ENCODE measurements around the gene MUC4.
"Not testable (repeated sequence)": the region's sequence is repeated elsewhere in the genome, so short reads cannot be mapped to it uniquely, and the experiment has no call there.

MUC4 gene

GRCh38 chr3:195835791-195836190, 24.1 kb upstream of the MUC4 start:
- no peak for DNase-seq (ENCODE audit: low read depth)

DNA sequence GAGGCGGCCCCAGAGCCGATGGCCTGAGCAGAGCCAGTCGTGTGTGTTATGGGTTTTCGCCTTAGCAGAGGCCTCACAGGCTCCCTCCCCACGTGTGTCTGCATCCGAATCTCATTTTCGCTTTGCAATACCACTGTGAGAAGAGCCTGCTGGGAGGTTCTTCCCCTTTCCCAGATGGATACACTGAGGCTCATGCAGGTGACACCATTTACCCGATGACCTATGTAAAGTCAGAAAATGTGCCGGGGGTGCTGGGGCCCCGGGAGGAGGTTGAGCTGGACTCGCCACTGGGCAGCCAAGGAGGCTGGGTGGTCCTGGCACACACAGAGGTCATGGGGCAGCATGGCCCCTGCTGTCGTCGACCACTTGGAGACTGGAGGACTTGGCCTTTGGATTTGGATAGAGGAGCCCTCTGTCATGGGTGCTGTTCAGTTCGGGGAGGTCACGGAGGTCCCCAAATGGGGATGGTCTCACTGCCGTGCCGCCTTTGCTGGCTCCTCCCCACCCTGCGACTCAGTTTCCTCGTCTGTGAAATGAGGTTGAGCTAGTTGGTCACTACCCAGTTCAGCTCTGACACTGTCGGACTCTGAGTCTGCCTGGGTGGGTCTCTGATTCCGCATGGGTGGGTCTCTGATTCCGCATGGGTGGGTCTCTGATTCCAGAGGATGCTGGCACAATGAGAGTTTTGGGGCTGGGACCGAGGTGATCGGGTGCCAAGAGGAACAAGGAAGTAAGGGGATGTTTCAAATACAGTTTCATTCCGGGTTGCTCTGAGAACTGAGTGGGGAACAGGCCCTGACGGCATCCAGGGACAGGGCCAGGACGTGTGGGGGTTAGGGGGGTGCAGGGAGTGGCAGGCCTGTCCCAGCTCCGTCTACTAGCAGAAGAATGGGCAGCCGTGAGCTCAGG, 23.2 kb upstream of the MUC4 start:
- DNase-seq (ENCODE audit: low read depth) = no peak

DNA sequence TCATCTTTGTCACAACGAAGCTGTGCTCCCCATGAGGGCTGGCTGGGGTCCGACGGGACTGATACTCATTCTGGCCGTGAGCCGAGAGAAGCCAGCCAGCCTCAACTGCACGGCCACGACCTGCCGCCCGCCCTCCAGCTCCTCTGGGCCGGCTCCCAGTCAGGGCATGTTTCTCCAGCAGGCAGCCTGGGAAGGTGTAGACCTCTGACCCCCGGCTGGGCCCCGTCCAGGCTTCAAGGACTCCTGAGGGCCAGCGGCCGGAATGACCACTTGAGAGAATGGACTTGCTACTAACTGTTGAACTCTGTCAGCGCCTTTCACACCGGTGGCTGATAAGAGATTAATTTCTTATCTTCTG, 18.1 kb upstream of the MUC4 start:
- no peak for DNase-seq (ENCODE audit: low read depth)

GRCh38 chr3:195828762-195829161, 17.0 kb upstream of the MUC4 start:
- DNase-seq (ENCODE audit: low read depth) = no peak

DNA sequence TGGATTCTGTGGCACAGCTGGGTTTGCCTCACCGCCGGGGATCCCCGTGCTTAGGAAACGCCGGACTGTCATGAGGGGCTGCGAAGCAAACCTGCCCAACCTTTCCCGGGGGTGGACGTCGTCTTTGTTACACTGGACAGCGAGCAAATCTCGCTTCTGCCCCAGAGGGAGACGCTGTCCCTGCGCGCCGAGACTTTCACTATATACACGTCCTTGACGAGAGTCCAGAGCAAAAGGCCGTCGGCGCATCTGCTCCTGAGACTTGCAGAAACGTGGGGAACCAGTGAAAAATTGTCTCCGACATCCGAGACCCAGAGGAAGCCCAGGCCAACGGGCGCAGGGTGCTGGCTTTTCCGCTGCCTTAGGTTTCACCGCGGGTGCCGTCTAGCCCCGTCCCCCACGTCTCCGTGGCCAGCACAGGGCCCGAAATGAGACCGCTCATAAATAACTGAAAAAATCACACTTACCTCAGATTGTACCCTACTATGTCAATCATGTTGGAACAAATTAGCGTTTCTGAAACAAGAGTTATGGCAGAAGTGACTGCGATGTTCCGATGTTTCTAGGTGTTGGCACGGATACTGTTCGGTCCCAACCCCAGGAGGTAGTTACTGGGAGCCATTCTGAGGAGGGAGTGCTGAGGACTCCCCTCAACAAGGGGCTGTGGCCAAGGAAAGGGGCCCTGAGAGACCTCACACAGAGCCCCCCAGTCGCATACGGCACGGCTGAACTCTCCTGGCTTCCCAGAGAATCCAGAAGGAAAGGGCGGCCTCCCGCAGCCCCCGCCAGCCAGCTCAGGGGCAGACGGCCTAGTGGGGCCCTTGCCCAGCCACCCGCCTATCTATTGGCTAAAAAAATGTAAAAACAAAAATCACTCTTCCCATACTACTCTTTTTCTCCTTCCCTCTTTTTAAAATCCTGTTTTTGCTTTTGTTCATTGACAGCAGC, 14.4 kb upstream of the MUC4 start:
- DNase-seq (ENCODE audit: low read depth) = no peak

GRCh38 chr3:195825191-195825588, 13.5 kb upstream of the MUC4 start:
- no peak for DNase-seq (ENCODE audit: low read depth)

DNA sequence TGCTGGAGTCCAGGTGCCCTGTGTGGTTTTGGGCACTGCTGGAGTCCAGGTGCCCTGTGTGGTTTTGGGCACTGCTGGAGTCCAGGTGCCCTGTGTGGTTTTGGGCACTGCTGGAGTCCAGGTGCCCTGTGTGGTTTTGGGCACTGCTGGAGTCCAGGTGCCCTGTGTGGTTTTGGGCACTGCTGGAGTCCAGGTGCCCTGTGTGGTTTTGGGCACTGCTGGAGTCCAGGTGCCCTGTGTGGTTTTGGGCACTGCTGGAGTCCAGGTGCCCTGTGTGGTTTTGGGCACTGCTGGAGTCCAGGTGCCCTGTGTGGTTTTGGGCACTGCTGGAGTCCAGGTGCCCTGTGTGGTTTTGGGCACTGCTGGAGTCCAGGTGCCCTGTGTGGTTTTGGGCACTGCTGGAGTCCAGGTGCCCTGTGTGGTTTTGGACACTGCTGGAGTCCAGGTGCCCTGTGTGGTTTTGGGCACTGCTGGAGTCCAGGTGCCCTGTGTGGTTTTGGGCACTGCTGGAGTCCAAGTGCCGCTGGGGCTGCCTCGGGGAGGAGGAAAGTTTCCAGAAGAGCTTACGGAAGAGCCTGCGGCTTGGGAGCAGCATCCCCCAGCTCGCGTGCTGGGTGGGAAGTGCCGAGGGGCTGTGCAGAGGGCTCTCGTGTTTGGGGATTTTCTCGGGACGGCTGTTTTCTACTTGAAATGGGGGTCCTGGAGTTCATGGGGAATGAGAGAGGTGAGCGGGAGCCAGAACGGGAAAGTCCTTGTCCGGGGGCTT, 12.9 kb upstream of the MUC4 start:
- not testable (repeated sequence) for DNase-seq (ENCODE audit: low read depth)

- DNase-seq (ENCODE audit: low read depth) = no peak
Observed at GRCh38 chr3:195823999-195824398, 12.3 kb upstream of the MUC4 start.

GRCh38 chr3:195823280-195823679, 11.6 kb upstream of the MUC4 start:
- no peak for DNase-seq (ENCODE audit: low read depth)

- DNase-seq (ENCODE audit: low read depth) = no peak
Observed at GRCh38 chr3:195822131-195822696, 10.5 kb upstream of the MUC4 start.

DNA sequence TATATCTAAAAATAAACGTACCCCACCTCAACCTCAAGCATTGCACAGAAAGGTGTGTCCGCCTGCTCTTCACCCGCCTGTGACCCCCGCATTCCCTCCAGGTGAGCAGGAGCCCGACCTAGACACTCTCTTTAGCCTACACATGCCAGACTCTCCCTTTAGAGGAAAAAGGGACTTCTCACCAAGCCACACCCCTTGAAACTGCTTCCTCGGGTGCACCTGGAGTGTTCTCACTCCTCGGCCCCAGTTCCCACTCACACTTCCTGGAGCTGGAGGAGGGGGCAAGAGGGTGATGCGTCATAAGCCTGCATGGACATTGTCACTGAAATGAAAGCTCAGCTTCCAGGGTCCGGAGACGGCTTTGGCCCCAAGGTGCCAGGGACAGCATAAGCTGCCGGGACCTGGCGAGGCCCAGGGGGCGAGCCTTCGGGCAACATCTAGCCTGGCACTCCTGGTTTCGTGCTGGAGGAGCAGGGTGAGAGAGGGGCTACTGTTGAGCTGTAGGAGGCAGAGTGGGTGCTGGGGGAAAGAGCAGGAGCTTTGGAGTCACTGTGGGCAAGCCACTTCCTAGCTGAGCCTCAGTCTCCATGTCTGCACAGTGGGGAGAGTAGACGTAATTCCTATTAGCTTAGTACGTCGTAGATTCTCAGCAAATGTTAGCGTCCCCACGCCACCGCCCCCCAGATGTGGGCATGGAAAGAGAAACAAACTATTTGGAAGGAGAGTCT, 9.8 kb upstream of the MUC4 start:
- DNase-seq (ENCODE audit: low read depth) = no peak

- no peak for DNase-seq (ENCODE audit: low read depth)
Observed at GRCh38 chr3:195820901-195821300, 9.2 kb upstream of the MUC4 start.

DNA sequence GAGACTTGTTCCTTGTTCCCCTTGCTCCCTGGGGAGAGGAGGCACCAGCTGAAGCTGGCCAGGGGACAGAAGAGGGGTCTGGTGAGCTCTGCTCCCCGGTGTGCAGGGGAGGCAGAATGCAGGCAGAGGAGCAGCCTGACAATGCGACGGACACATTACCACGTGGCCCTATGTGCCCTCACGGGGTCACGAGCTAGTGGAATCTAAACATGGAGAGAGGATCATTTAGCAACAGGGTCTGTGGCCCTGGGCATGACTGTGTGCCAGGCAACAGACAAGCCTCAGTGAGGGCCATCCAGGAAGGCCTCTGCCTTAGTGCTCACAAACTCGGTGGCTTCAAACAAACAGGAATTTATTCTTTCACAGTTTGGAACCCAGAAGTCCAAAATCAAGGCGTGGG, 8.5 kb upstream of the MUC4 start:
- DNase-seq (ENCODE audit: low read depth) = no peak

DNA sequence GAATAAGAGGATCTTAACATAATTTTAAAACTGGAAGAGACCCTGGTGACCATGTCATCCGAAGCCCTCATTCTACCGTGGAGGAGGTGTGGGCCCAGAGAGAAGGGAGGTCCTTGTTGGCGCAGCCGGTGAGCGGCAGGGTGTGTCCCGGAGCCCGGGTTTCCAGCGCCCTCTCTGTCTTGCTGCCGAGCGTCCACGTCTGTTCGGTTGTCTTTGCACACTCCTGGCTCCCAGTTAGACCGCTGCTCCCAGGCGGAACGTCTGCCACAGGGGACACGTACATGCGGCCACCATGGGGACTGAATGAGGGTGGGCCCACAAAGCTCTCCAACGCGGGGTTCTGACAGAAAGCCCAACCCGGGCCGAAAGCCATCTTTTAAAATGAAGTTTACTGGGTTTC, 6.6 kb upstream of the MUC4 start:
- no peak for DNase-seq (ENCODE audit: low read depth)

DNA sequence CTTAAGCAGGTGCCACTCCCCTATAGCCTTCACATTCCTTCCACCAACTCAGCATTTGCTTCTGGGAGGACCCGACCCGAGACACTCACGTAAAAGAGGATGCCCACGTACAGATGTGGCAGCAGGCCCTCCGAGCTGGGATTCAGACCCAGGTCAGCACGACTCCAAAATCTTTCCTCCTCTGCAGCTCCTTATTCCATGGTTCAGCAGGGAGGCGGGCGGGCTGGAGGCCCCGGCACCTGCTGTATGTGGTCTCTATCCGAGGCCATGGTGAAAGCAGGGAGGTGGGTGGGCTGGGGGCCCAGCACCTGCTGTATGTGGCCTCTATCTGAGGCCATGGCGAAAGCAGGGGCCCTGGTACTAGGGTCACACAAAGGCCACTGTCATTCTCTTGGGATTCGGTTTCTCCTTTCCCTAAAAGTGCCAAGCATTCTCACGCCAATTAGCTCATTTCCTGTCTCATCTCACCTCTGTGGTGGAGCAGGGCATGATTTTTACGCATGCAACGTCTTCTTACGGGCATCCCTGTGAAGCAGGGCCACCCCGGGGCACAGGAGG, 5.9 kb upstream of the MUC4 start:
- DNase-seq (ENCODE audit: low read depth) = no peak

GRCh38 chr3:195816276-195816913, 4.7 kb upstream of the MUC4 start:
- not testable (repeated sequence) for DNase-seq (ENCODE audit: low read depth)

- no peak for DNase-seq (ENCODE audit: low read depth)
Observed at GRCh38 chr3:195815169-195815771, 3.5 kb upstream of the MUC4 start.

DNA sequence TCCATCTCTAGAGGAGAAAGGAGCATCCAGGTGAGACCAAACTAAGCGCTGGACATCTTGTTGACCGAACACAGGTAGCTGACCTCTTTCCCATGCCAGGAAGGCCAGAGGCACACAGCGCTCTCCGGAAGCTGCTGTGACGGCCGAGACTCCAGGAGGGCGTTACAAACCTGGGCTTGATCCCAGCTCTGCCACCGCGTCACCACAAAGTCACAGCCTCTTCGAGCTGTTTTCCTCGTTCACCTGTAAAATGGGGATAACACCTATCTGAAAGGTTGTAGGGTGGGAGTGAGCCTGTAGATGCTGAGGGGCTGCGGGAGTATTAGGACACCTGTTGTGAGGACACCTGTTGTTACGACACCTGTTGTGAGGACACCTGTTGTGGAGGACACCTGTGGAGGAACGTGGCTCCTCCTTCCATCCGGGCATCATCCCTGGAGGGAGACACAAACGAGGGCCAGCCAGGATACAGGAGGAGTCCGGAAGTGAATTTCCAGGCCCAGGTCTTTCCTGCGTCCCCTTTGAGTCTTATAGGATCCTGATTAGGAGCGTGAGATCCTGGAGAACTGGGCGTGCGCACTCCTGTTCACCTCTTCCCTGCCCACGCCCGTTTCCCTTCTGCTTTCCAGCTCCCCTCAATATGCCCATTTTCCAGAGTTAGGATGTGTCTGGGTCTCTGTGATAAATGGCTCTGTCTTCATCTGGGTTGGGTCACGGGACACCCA, 2.3 kb upstream of the MUC4 start:
- DNase-seq (ENCODE audit: low read depth) = no peak

DNA sequence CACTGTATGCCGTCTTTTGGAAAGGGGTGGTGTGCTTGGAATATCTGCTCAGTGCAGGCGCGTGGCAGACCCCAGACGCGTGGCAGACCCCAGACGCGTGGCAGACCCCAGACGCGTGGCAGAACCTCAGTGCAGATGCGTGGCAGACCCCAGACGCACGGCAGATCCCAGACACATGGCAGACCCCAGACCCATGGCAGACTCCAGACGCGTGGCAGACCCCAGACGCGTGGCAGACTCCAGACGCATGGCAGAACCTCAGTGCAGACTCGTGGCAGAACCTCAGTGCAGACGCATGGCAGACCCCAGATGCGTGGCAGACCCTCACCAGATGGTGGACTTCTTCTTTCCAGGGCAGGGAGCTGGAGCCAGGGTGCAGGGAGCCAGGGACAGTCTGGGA, 637 bp upstream of the MUC4 start:
- DNase-seq (ENCODE audit: low read depth) = no peak

Measured in activated T-cell treated with anti-CD3 and anti-CD28 coated beads for 24 hours (primary cell).